ENCODE data around the gene RMND5B. TPM values are rescaled to one million over a fixed set of nuclear protein-coding genes. Genes with fewer than 3 reads are reported as not detected.

Gene RMND5B
- total RNA-seq, 4 donors from 2014 or later: 36.7 to 149 (median 37.8) TPM

DNA sequence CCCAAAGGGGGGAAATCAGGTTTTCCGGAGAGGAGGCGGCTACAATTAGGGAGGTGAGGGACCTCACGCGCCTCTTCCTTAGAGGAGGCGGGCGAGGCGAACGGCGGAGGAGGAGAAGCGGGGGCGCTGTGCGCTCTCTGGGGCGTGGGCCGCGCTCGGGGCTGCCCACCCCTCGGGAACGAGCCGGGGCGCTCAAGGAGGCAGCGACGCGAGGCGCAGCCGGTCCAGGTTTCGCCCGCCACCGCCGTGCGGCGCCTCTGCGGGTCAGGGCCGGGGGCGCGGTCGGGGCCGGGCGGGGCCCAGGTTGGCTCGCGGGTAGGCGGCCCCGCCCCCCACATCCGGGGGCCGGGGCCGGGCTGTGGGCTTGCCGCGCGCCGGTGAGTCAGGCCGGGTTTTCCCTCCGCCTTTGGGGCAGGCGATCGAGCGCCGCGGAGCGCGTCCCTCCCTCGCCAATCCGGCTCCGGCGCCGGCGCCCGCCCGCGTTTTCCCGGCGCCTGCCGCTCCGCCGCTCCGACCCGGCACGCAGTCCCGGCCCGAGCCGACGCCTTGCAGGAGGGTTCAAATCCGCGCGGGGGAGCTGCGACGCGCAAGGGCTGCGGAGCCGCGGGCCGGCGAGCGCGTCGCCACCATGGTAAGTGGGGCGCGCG lies 17.6 kb upstream of the RMND5B start, which contains the start of gene N4BP3:
N4BP3 (plus strand) TSS at position 392 of the 647 bp plus-strand sequence. CDS start 6,052 bp downstream, outside the sequence.
- 1% methylated on average over 41 of the region's 96 CpGs; no CpG with 5 or more reads in 1 of the 2 donors for WGBS, 2 donors (ENCODE audit: low coverage in 1 of 2)
- TF ChIP-seq POLR2AphosphoS5 (IDR thresholded peaks at IDR 0.05): no peak
- TF ChIP-seq, protein P1, sequence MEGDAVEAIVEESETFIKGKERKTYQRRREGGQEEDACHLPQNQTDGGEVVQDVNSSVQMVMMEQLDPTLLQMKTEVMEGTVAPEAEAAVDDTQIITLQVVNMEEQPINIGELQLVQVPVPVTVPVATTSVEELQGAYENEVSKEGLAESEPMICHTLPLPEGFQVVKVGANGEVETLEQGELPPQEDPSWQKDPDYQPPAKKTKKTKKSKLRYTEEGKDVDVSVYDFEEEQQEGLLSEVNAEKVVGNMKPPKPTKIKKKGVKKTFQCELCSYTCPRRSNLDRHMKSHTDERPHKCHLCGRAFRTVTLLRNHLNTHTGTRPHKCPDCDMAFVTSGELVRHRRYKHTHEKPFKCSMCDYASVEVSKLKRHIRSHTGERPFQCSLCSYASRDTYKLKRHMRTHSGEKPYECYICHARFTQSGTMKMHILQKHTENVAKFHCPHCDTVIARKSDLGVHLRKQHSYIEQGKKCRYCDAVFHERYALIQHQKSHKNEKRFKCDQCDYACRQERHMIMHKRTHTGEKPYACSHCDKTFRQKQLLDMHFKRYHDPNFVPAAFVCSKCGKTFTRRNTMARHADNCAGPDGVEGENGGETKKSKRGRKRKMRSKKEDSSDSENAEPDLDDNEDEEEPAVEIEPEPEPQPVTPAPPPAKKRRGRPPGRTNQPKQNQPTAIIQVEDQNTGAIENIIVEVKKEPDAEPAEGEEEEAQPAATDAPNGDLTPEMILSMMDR (IDR thresholded peaks at IDR 0.05): peak in 1 of 5 experiments; percentile 4
- H3K36me3 ChIP-seq: no peaks in the 10 kb centered on the region
- H3K27ac ChIP-seq: peak within 1 kb of the TSS in 3 of 4 donors; percentile 34 to 64 (median 41)
- peaks cover 61% of the 10 kb centered on the region for H3K27me3 ChIP-seq
- intact Hi-C loops (cut with DNase I; ENCODE audit: low total_unique reads): no loop called here
- no peaks in the 10 kb centered on the region for H3K9me3 ChIP-seq
- peak within 1 kb of the TSS; percentile 28 to 50 (median 38) for H3K4me3 ChIP-seq
- in situ Hi-C loops (cut with MboI; ENCODE audit: low pct_ligation_motif_present in 1 of 4, low pct_unique_long_range_greater_than_20kb in 1 of 4, low sequenced_read_pairs in 3 of 4): no loop called here
- H3K4me1 ChIP-seq: peaks cover 8 to 46% (median 23%) of the 10 kb centered on the region in 4 donors
- DNase-seq: peak; percentile 79

DNA sequence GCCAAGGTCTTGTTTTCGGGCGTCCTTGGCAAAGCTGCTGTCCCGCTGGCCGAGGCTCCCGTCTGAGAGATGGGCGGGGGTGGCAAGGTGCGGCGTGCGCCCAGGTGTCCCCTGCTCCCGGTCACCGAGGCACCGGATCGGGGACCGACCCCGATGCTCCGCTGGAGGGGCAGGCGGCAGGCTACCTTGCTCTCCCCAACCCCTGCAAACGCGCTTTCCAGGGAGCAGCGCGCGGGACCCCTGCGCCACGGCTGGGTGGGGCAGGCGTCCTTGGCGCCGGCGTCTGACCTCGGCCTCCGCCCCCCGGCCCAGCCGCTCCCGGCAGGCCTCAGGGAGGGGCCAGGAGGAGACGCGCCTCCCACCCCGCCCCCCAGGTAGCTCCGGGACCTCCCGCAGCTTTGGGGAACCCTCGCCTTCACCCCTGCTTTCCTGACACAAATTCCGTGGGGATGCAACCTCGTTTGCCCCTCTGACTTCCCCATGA lies 16.9 kb upstream of the RMND5B start:
- in situ Hi-C loops (cut with MboI; ENCODE audit: low pct_ligation_motif_present in 1 of 4, low pct_unique_long_range_greater_than_20kb in 1 of 4, low sequenced_read_pairs in 3 of 4) (no loop called here), intact Hi-C loops (cut with DNase I; ENCODE audit: low total_unique reads) (no loop called here)
- Histone ChIP-seq H3K9me3 (no peaks in the 10 kb centered on the region), H3K4me1 (peaks cover 8 to 41% (median 22%) of the 10 kb centered on the region in 4 donors), H3K27ac (peak overlapping the region in 3 of 4 donors; percentile 34 to 64 (median 41)), H3K36me3 (no peaks in the 10 kb centered on the region), H3K4me3 (peak overlapping the region; percentile 28 to 50 (median 38)), H3K27me3 (peaks cover 61% of the 10 kb centered on the region)
- 1% methylated on average over 13 of the region's 41 CpGs; no CpG with 5 or more reads in 1 of the 2 donors for WGBS, 2 donors (ENCODE audit: low coverage in 1 of 2)
- no peak for DNase-seq
- TF ChIP-seq, protein P1 (IDR thresholded peaks at IDR 0.05): no peak
- TF ChIP-seq EP300 (IDR thresholded peaks at IDR 0.05; ENCODE audit: low read depth): no peak

DNA sequence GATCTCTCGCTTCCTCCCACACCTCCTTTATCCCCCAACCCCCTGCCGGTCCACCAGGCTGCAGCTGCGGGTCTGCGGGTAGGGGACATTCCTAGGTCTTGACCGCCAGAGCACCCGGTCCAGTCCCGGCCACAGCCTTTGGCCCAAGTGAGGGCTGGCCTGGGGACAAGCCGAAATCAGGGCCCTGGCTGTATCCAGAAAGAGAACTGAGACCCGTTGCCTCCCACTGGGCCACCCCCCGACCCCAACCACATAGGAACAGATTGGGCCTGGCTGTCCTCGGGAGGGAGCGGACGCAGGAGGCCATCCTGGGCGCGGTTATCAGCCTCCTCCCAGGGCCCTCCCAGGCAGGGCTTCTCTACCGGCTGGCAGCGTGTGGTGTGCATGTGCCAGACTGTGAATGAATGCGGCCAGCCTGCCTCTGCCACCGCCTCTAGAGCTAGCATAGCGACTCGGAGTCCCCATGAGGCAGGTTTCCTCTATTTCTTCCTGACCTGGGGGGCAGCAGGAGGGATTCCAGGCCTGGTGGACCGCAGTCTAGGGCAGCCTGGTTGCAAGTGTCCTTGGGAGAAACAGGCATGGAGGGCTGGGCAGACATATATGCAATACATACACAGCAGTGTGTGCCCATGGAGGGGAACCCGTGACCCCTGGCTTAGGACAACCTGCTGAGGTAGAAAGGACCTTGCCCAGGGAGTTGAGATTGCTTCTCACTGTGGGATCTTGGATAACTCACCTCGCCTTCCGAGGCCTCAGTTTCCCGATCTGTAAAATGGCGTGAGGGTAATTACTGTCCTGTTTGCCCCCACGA lies 16.3 kb upstream of the RMND5B start:
- Histone ChIP-seq H3K27ac (peak overlapping the region in 3 of 4 donors; percentile 34 to 64 (median 41)), H3K27me3 (peaks cover 61% of the 10 kb centered on the region), H3K4me3 (peak overlapping the region in 2 of 4 donors; percentile 48 to 50), H3K9me3 (no peaks in the 10 kb centered on the region), H3K36me3 (no peaks in the 10 kb centered on the region), H3K4me1 (peaks cover 8 to 37% (median 21%) of the 10 kb centered on the region in 4 donors)
- TF ChIP-seq, protein P1 (IDR thresholded peaks at IDR 0.05): no peak
- no peak for TF ChIP-seq EP300 (IDR thresholded peaks at IDR 0.05; ENCODE audit: low read depth)
- TF ChIP-seq POLR2A (IDR thresholded peaks at IDR 0.05): no peak
- TF ChIP-seq POLR2AphosphoS5 (IDR thresholded peaks at IDR 0.05): no peak
- intact Hi-C loops (cut with DNase I; ENCODE audit: low total_unique reads): no loop called here
- WGBS, 2 donors (ENCODE audit: low coverage in 1 of 2): 18% methylated on average over 17 of the region's 28 CpGs; no CpG with 5 or more reads in 1 of the 2 donors
- peak; percentile 45 for DNase-seq
- in situ Hi-C loops (cut with MboI; ENCODE audit: low pct_ligation_motif_present in 1 of 4, low pct_unique_long_range_greater_than_20kb in 1 of 4, low sequenced_read_pairs in 3 of 4): no loop called here

DNA sequence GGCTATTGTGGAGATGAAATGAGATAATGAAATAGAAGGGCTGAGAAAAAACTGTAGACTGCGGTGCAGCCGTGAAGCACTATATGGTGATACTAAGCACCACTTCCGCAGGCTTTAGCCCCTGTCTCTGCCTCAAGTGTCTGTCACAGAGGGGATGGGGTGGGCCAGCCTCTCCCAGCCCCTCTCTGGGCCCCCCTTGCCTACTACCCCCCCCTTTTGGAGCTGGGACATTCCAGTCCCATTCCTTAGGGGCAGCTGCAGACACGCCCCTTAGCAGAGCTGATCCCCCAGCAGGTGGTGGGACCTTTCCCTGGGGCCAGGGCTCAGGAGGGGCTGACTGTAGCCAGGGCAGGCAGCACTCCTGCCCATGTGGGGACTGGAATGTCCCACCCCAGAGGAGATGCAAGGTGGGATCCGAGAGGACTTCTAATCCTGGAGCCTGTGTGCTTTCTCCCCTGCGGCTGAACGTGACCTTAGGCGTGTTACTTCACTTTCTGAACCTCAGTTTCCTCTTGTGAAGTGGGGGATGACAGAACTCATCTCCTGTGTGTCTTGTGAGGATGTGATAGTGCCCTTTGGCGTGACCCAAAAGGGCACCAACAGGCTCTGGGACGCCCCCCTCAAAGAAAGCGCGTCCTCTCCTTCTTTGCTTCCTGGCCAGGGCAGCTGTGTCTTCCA lies 15.5 kb upstream of the RMND5B start:
- Histone ChIP-seq H3K27ac (no peak overlapping the region), H3K36me3 (no peaks in the 10 kb centered on the region), H3K4me1 (peaks cover 8 to 37% (median 21%) of the 10 kb centered on the region in 4 donors), H3K27me3 (peaks cover 61% of the 10 kb centered on the region), H3K9me3 (no peaks in the 10 kb centered on the region), H3K4me3 (no peak overlapping the region)
- TF ChIP-seq POLR2AphosphoS5 (IDR thresholded peaks at IDR 0.05): no peak
- TF ChIP-seq POLR2A (IDR thresholded peaks at IDR 0.05): no peak
- TF ChIP-seq, protein P1 (IDR thresholded peaks at IDR 0.05): no peak
- TF ChIP-seq EP300 (IDR thresholded peaks at IDR 0.05; ENCODE audit: low read depth): no peak
- intact Hi-C loops (cut with DNase I; ENCODE audit: low total_unique reads): no loop called here
- DNase-seq: no peak
- WGBS, 2 donors (ENCODE audit: low coverage in 1 of 2): 30 to 36% methylated on average over 2 to 11 of the region's 12 CpGs
- in situ Hi-C loops (cut with MboI; ENCODE audit: low pct_ligation_motif_present in 1 of 4, low pct_unique_long_range_greater_than_20kb in 1 of 4, low sequenced_read_pairs in 3 of 4): no loop called here
